Measurements from ENCODE around the gene PRDX5.

- TF ChIP-seq POLR2AphosphoS5 (IDR thresholded peaks at IDR 0.05) = peak; percentile 76 to 96 (median 84)
- TF ChIP-seq CTCF (IDR thresholded peaks at IDR 0.05) = peak in 1 of 5 experiments; percentile 9
- peak; percentile 66 for TF ChIP-seq POLR2A (IDR thresholded peaks at IDR 0.05)
These were observed 48.2 kb upstream of the PRDX5 start for GRCh38 chr11:64269540-64270220.

Data from transverse colon (tissue), 4 donors.